Measurements from ENCODE around the gene CYP4F11.
"Not testable (repeated sequence)": the region's sequence is repeated elsewhere in the genome, so short reads cannot be mapped to it uniquely, and the experiment has no call there.

Gene CYP4F11

GRCh38 chr19:15922021-15922420 lies 12.3 kb downstream of the CYP4F11 start:
- DNase-seq (ENCODE audit: low spot score): no peak

GRCh38 chr19:15919243-15919642 lies 15.1 kb downstream of the CYP4F11 start:
- no peak for DNase-seq (ENCODE audit: low spot score)

GRCh38 chr19:15915109-15915508 lies 19.2 kb downstream of the CYP4F11 start:
- no peak for DNase-seq (ENCODE audit: low spot score)

GRCh38 chr19:15913830-15914229 lies 20.5 kb downstream of the CYP4F11 start:
- no peak for DNase-seq (ENCODE audit: low spot score)

- DNase-seq (ENCODE audit: low spot score): no peak
These were observed 20.9 kb downstream of the CYP4F11 start for GRCh38 chr19:15913384-15913783.

- DNase-seq (ENCODE audit: low spot score): no peak
These were observed 22.6 kb downstream of the CYP4F11 start for GRCh38 chr19:15911599-15912235.

- DNase-seq (ENCODE audit: low spot score): no peak
These were observed 29.3 kb downstream of the CYP4F11 start for GRCh38 chr19:15905026-15905425.

- DNase-seq (ENCODE audit: low spot score): not testable (repeated sequence)
These were observed 31.4 kb downstream of the CYP4F11 start for GRCh38 chr19:15902898-15903297.

- no peak for DNase-seq (ENCODE audit: low spot score)
These were observed 32.1 kb downstream of the CYP4F11 start for GRCh38 chr19:15902254-15902653.

GRCh38 chr19:15900504-15900903 lies 33.8 kb downstream of the CYP4F11 start:
- no peak for DNase-seq (ENCODE audit: low spot score)

GRCh38 chr19:15900032-15900431 lies 34.3 kb downstream of the CYP4F11 start:
- DNase-seq (ENCODE audit: low spot score): not testable (repeated sequence)

GRCh38 chr19:15899561-15899960 lies 34.8 kb downstream of the CYP4F11 start:
- DNase-seq (ENCODE audit: low spot score): not testable (repeated sequence)

GRCh38 chr19:15897738-15898276 lies 36.5 kb downstream of the CYP4F11 start, which contains the start of gene CYP4F2:
TSS of gene CYP4F2 (minus strand) at chr19:15898074. CDS start at chr19:15897611, 463 bp downstream.
- DNase-seq (ENCODE audit: low spot score): no peak

GRCh38 chr19:15897026-15897737 lies 37.1 kb downstream of the CYP4F11 start:
- DNase-seq (ENCODE audit: low spot score): no peak

- no peak for DNase-seq (ENCODE audit: low spot score)
These were observed 38.4 kb downstream of the CYP4F11 start for GRCh38 chr19:15895876-15896430.

GRCh38 chr19:15894359-15894758 lies 40.0 kb downstream of the CYP4F11 start:
- no peak for DNase-seq (ENCODE audit: low spot score)

- no peak for DNase-seq (ENCODE audit: low spot score)
These were observed 40.9 kb downstream of the CYP4F11 start for GRCh38 chr19:15893477-15893876.

- no peak for DNase-seq (ENCODE audit: low spot score)
These were observed 42.3 kb downstream of the CYP4F11 start for GRCh38 chr19:15892012-15892411.

- DNase-seq (ENCODE audit: low spot score): no peak
These were observed 42.9 kb downstream of the CYP4F11 start for GRCh38 chr19:15891434-15891833.

- not testable (repeated sequence) for DNase-seq (ENCODE audit: low spot score)
These were observed 45.0 kb downstream of the CYP4F11 start for GRCh38 chr19:15889339-15889738.

GRCh38 chr19:15885919-15886318 lies 48.4 kb downstream of the CYP4F11 start:
- DNase-seq (ENCODE audit: low spot score): no peak

GRCh38 chr19:15885167-15885566 lies 49.2 kb downstream of the CYP4F11 start:
- DNase-seq (ENCODE audit: low spot score): no peak

GRCh38 chr19:15883329-15883728 lies 51.0 kb downstream of the CYP4F11 start:
- DNase-seq (ENCODE audit: low spot score): not testable (repeated sequence)
